ENCODE measurements around the gene SH3D21.
A peak's percentile ranks its signal among the peaks of the same experiment; 100 is the strongest.

SH3D21 gene

DNA sequence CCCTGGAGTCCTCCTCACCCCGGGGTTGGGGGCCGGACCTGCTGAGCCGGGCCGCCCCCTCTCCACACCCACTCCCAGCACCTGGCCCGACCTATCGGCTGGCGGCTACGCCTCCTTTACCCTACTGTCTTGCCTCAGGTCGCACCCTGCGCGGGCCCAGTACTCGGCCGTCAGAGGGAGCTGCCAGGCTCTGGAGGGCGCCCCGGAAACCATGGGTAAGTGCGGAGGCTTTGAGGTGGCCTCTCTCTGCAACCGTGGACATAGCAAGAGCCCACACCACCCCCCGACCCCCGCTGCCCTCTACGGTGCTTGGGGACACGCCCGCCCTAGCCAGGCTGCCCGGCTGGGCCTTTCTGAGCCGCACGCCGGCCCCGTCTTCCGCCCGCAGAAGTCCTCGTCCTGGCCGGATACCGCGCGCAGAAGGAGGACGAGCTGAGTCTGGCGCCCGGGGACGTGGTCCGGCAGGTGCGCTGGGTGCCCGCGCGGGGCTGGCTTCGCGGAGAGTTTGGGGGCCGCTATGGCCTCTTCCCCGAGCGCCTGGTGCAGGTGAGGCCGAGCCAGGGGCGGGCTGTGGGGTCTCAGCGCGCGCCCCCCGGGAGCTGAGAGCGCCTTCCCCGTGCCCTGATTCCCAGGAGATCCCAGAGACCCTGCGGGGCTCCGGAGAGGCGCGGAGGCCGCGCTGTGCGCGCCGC, at the start of gene SH3D21:
Gene SH3D21, plus strand, starts transcription at position 159 of the 692 bp plus-strand sequence. Its CDS starts 53 bp downstream, at position 212.
- Histone ChIP-seq H3K9me3 (ENCODE audit: control insufficient read depth, insufficient read depth, low read length) (no peaks in the 10 kb centered on the region), H3K4me1 (ENCODE audit: control insufficient read depth, low read length) (peaks cover 38% of the 10 kb centered on the region), H4K20me1 (ENCODE audit: control insufficient read depth, insufficient read depth, low read depth, low read length) (no peaks in the 10 kb centered on the region), H3K36me3 (ENCODE audit: control insufficient read depth, low read length) (peaks cover 55% of the 10 kb centered on the region), H3K4me3 (ENCODE audit: low read length) (peak within 1 kb of the TSS; percentile 89), H3F3A (ENCODE audit: control insufficient read depth, insufficient read depth) (peaks cover 28% of the 10 kb centered on the region), H3K27me3 (ENCODE audit: control insufficient read depth, low read length) (no peaks in the 10 kb centered on the region), H3K9me2 (replicated peaks; ENCODE audit: control insufficient read depth, low read length) (no peaks in the 10 kb centered on the region), H3K27ac (ENCODE audit: low read depth, low read length) (peak within 1 kb of the TSS; percentile 56), H3K79me2 (ENCODE audit: control insufficient read depth, low read length) (0 out of 2 replicates have a peak, but pooled peaks cover 5% of the 10 kb centered on the region), H3K4me2 (ENCODE audit: low read length) (peak within 1 kb of the TSS; percentile 93)
- TF ChIP-seq, protein P1, sequence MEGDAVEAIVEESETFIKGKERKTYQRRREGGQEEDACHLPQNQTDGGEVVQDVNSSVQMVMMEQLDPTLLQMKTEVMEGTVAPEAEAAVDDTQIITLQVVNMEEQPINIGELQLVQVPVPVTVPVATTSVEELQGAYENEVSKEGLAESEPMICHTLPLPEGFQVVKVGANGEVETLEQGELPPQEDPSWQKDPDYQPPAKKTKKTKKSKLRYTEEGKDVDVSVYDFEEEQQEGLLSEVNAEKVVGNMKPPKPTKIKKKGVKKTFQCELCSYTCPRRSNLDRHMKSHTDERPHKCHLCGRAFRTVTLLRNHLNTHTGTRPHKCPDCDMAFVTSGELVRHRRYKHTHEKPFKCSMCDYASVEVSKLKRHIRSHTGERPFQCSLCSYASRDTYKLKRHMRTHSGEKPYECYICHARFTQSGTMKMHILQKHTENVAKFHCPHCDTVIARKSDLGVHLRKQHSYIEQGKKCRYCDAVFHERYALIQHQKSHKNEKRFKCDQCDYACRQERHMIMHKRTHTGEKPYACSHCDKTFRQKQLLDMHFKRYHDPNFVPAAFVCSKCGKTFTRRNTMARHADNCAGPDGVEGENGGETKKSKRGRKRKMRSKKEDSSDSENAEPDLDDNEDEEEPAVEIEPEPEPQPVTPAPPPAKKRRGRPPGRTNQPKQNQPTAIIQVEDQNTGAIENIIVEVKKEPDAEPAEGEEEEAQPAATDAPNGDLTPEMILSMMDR (IDR thresholded peaks at IDR 0.05; ENCODE audit: low read depth, low read length, poor library complexity, severe bottlenecking) = peak; percentile 43
- TF ChIP-seq EZH2phosphoT487 (IDR thresholded peaks at IDR 0.05; ENCODE audit: borderline replicate concordance, low read length) = no peak

DNA sequence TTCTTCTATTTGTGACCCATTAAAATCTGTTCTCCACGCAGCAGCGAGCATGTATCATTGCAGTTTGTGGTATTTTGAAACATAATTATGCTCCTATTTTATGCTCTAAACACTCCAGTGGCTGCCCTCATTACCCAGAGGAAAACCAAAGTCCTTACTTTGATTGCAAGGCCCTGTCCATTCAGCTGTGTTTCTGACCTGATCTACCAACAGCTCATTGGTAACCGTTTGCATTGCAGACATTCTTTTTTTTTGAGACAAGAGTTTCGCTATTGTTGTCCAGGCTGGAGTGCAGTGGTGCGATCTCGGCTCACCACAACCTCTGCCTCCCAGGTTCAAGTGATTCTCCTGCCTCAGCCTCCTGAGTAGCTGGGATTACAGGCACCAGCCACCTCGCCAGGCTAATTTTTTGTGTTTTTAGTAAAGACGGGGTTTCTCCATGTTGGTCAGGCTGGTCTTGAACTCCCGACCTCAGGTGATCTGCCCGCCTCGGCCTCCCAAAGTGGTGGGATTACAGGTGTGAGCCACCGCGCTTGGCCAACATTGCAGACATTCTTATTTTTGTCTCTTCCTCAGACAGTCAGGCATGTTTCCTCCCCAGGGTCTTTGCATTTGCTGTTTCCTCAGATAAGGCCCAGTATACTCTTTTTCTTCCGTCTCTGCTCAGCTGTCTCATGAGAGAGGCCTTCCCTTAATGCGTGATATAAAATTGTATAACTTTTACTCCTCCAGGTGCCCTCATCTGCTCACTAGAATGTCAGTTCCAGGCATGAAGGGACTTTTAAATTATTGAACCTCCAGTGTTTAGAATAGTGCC, 49.4 kb upstream of the SH3D21 start:
- H3K4me2 ChIP-seq (ENCODE audit: low read length) = peak overlapping the region; percentile 81
- H4K20me1 ChIP-seq (ENCODE audit: control insufficient read depth, insufficient read depth, low read depth, low read length) = no peaks in the 10 kb centered on the region
- H3F3A ChIP-seq (ENCODE audit: control insufficient read depth, insufficient read depth) = peaks cover 48% of the 10 kb centered on the region
- no peaks in the 10 kb centered on the region for H3K27me3 ChIP-seq (ENCODE audit: control insufficient read depth, low read length)
- TF ChIP-seq, protein P1 (IDR thresholded peaks at IDR 0.05; ENCODE audit: low read depth, low read length, poor library complexity, severe bottlenecking) = no peak
- no peak for TF ChIP-seq EZH2phosphoT487 (IDR thresholded peaks at IDR 0.05; ENCODE audit: borderline replicate concordance, low read length)
- peaks cover 96% of the 10 kb centered on the region for H3K4me1 ChIP-seq (ENCODE audit: control insufficient read depth, low read length)
- H3K4me3 ChIP-seq (ENCODE audit: low read length) = peak overlapping the region; percentile 67
- H3K9me2 ChIP-seq (replicated peaks; ENCODE audit: control insufficient read depth, low read length) = no peaks in the 10 kb centered on the region
- no peaks in the 10 kb centered on the region for H3K9me3 ChIP-seq (ENCODE audit: control insufficient read depth, insufficient read depth, low read length)
- H3K27ac ChIP-seq (ENCODE audit: low read depth, low read length) = peak overlapping the region; percentile 97
- peaks cover 93% of the 10 kb centered on the region for H3K79me2 ChIP-seq (ENCODE audit: control insufficient read depth, low read length)
- H3K36me3 ChIP-seq (ENCODE audit: control insufficient read depth, low read length) = peaks cover 40% of the 10 kb centered on the region

DNA sequence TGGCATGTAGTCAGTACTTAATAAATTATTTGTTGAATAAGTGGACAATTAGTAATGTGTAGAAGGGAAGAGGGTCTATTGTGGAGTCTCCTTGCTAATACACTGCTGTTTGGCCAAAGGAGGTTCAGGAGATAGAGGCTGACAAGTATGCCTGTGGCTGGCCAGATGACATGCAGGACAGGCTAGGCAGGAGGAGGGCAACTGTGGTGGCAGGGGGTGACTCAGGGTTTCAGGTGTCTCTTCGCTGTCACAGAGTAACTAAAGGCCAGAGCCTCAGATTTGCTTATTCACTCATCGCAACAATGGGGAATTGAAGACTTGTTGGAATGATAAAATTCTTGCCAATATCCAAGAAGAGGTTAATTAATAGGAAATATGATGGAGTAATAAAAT, 48.8 kb upstream of the SH3D21 start:
- Histone ChIP-seq H3K36me3 (ENCODE audit: control insufficient read depth, low read length) (peaks cover 46% of the 10 kb centered on the region), H3K4me3 (ENCODE audit: low read length) (peak overlapping the region; percentile 67), H3K4me1 (ENCODE audit: control insufficient read depth, low read length) (peaks cover 96% of the 10 kb centered on the region), H4K20me1 (ENCODE audit: control insufficient read depth, insufficient read depth, low read depth, low read length) (no peaks in the 10 kb centered on the region), H3F3A (ENCODE audit: control insufficient read depth, insufficient read depth) (peaks cover 50% of the 10 kb centered on the region), H3K27ac (ENCODE audit: low read depth, low read length) (peak overlapping the region; percentile 97), H3K4me2 (ENCODE audit: low read length) (peak overlapping the region; percentile 81), H3K27me3 (ENCODE audit: control insufficient read depth, low read length) (no peaks in the 10 kb centered on the region), H3K79me2 (ENCODE audit: control insufficient read depth, low read length) (peaks cover 93% of the 10 kb centered on the region), H3K9me3 (ENCODE audit: control insufficient read depth, insufficient read depth, low read length) (no peaks in the 10 kb centered on the region), H3K9me2 (replicated peaks; ENCODE audit: control insufficient read depth, low read length) (no peaks in the 10 kb centered on the region)
- TF ChIP-seq, protein P1 (IDR thresholded peaks at IDR 0.05; ENCODE audit: low read depth, low read length, poor library complexity, severe bottlenecking) = no peak
- TF ChIP-seq EZH2phosphoT487 (IDR thresholded peaks at IDR 0.05; ENCODE audit: borderline replicate concordance, low read length) = no peak

Measured in DOHH2 (cell line).